Body of pancreas (tissue), 4 donors: ENCODE measurements around the gene HCN3. TPM values are rescaled to one million over a fixed set of nuclear protein-coding genes. Genes with fewer than 3 reads are reported as not detected.
"Not testable (repeated sequence)": the region's sequence is repeated elsewhere in the genome, so short reads cannot be mapped to it uniquely, and the experiment has no call there.

ENCODE experiments used
- ATAC-seq: fragments of 150-250 bp; one replicate; pipeline ENCODE4 v1.9.1; 2016
- DNase-seq, 4 donors: peaks; one replicate each; pipeline ENCODE4 v3.0.0-alpha.2; 2019
- H3K27ac ChIP-seq, 4 donors: fragments of 200-600 bp; sonication (generic); 1 replicate in 3 of 4; 2 replicates in 1 of 4; pipeline versions ENCODE4 v1.5.1 to v1.6.1; 2016 to 2019; ENCODE audit warnings: mild to moderate bottlenecking in 1 of 4, mixed read lengths in 1 of 4, moderate library complexity in 1 of 4
- H3K27me3 ChIP-seq, 2 donors: fragments of 200-600 bp; sonication (generic); one replicate each; pipeline ENCODE4 v1.6.0; 2016; ENCODE audit warnings: mild to moderate bottlenecking in 1 of 2
- H3K36me3 ChIP-seq, 2 donors: fragments of 200-600 bp; sonication (generic); replicated peaks in 1 of 2; 2 replicates each; pipeline ENCODE4 v1.5.1; 2016; ENCODE audit warnings: low read depth in 2 of 2; ENCODE audit not compliant: insufficient read depth in 1 of 2
- H3K4me1 ChIP-seq: fragments of 200-600 bp; sonication (generic); one replicate; pipeline ENCODE4 v1.6.0; 2016
- H3K4me3 ChIP-seq, 2 donors: fragments of 200-600 bp; sonication (generic); 1 replicate in 1 of 2; 2 replicates in 1 of 2; pipeline ENCODE4 v1.5.1; 2016 to 2019
- H3K9me3 ChIP-seq, 3 donors: fragments of 200-600 bp; sonication (generic); 1 replicate in 2 of 3; 2 replicates in 1 of 3; pipeline ENCODE4 v1.5.1; 2016
- CTCF ChIP-seq, 7 experiments: fragments of 450-650 bp in 4 of 7; fragments of 200-600 bp in 3 of 7; sonication (generic) in 3 of 7; IDR thresholded peaks; one replicate each; pipeline ENCODE4 v1.5.1; 2016 to 2019; ENCODE audit warnings: antibody characterized with exemption in 7 of 7
- POLR2A ChIP-seq, 3 donors: fragments of 450-650 bp; IDR thresholded peaks; one replicate each; pipeline ENCODE4 v1.6.1; 2016; ENCODE audit warnings: antibody characterized with exemption in 3 of 3, mild to moderate bottlenecking in 2 of 3
- WGBS, 2 donors: methylation state at CpG; one replicate each; pipeline ENCODE4 v1.1.5; 2017; 5-methylcytosine and 5-hydroxymethylcytosine counted together
- intact Hi-C: fragments of 100-400 bp; cut with DNase I; formaldehyde crosslinking; loops from one replicate; pipeline ENCODE4 v1.15.1; 2023
- total RNA-seq, 2 donors: library from RNA; depleted of rRNA; stranded (reverse); fragments of >200 nt; gene quantifications; one replicate each; pipeline ENCODE4 v1.1.0, GENCODE V29; 2016

Gene HCN3
- total RNA-seq, 2 donors from 2014 or later: 1.3 to 2.9 TPM

GRCh38 chr1:155287987-155288543 lies 10.8 kb downstream of the HCN3 start:
- no peaks in the 10 kb centered on the region for H3K9me3 ChIP-seq
- WGBS, 2 donors: 92 to 94% methylated on average over 17 to 20 of the region's 21 CpGs
- intact Hi-C loops: no loop called here
- no peaks in the 10 kb centered on the region for H3K4me1 ChIP-seq
- H3K36me3 ChIP-seq: no peaks in the 10 kb centered on the region
- H3K27ac ChIP-seq: no peak overlapping the region
- no peak for DNase-seq
- TF ChIP-seq POLR2A (IDR thresholded peaks at IDR 0.05): no peak
- no peak for ATAC-seq
- no peak overlapping the region for H3K4me3 ChIP-seq
- H3K27me3 ChIP-seq: no peaks in the 10 kb centered on the region

- 73 to 77% methylated on average over 10 of the region's 10 CpGs for WGBS, 2 donors
- ATAC-seq, H3K27ac ChIP-seq, H3K36me3 ChIP-seq, H3K9me3 ChIP-seq, DNase-seq, H3K27me3 ChIP-seq, intact Hi-C loops, H3K4me3 ChIP-seq: not testable (repeated sequence)
- peaks cover 10% of the 10 kb centered on the region for H3K4me1 ChIP-seq
Observed at GRCh38 chr1:155291006-155291405, 13.7 kb downstream of the HCN3 start.

- ATAC-seq (no peak), DNase-seq (no peak)
- Histone ChIP-seq H3K4me3 (no peak overlapping the region), H3K4me1 (peaks cover 10% of the 10 kb centered on the region), H3K27ac (no peak overlapping the region), H3K36me3 (no peaks in the 10 kb centered on the region), H3K27me3 (peaks cover 0 to 8% of the 10 kb centered on the region in 2 donors), H3K9me3 (no peaks in the 10 kb centered on the region)
- TF ChIP-seq CTCF (IDR thresholded peaks at IDR 0.05) (no peak), POLR2A (IDR thresholded peaks at IDR 0.05) (no peak)
- WGBS, 2 donors: 76 to 79% methylated on average over 7 to 17 of the region's 17 CpGs
- intact Hi-C loops: no loop called here
Observed at GRCh38 chr1:155293086-155293749, 16.0 kb downstream of the HCN3 start.

GRCh38 chr1:155294520-155295182 lies 17.4 kb downstream of the HCN3 start:
- Histone ChIP-seq H3K27ac (no peak overlapping the region), H3K4me3 (no peak overlapping the region), H3K9me3 (no peaks in the 10 kb centered on the region), H3K27me3 (peaks cover 0 to 8% of the 10 kb centered on the region in 2 donors), H3K36me3 (no peaks in the 10 kb centered on the region), H3K4me1 (peaks cover 10% of the 10 kb centered on the region)
- DNase-seq (no peak), ATAC-seq (no peak)
- intact Hi-C loops: no loop called here
- 24 to 46% methylated on average over 19 to 46 of the region's 46 CpGs for WGBS, 2 donors
- TF ChIP-seq POLR2A (IDR thresholded peaks at IDR 0.05) (no peak), CTCF (IDR thresholded peaks at IDR 0.05) (no peak)

- Histone ChIP-seq H3K9me3 (no peaks in the 10 kb centered on the region), H3K27me3 (peaks cover 0 to 8% of the 10 kb centered on the region in 2 donors), H3K36me3 (no peaks in the 10 kb centered on the region), H3K4me3 (no peak overlapping the region), H3K27ac (no peak overlapping the region), H3K4me1 (peaks cover 10% of the 10 kb centered on the region)
- intact Hi-C loops: no loop called here
- no peak for DNase-seq
- no peak for ATAC-seq
- TF ChIP-seq CTCF (IDR thresholded peaks at IDR 0.05) (no peak), POLR2A (IDR thresholded peaks at IDR 0.05) (no peak)
- WGBS, 2 donors: 14 to 50% methylated on average over 8 to 47 of the region's 47 CpGs
Observed at GRCh38 chr1:155295183-155295941, 18.1 kb downstream of the HCN3 start.
